ENCODE measurements around the gene ANKRD28.
"Not testable (repeated sequence)": the region's sequence is repeated elsewhere in the genome, so short reads cannot be mapped to it uniquely, and the experiment has no call there.

Gene ANKRD28

DNA sequence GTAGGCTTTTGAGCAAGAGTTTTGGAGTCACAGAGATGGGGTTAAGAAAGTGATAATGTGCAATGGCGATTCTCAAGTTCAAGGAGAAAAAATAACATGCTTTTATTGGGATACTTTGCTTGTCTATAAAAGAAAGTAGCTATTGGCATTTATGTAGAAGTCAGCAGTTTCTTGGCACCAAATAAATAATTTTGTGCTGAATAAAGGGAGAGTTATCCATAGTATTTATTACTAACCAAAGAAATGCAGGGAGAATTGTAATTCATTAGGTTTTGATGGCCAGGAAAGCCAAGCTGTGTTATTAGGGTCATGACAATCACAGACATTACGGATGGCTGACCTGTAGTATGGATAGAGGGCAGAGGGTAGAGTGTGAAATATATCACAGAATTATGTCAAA lies 163.1 kb downstream of the ANKRD28 start:
- Histone ChIP-seq H3K4me1 (ENCODE audit: control insufficient read depth, insufficient read depth, low read length) (peaks cover 18% of the 10 kb centered on the region), H3K9me3 (ENCODE audit: control insufficient read depth, low read length) (no peaks in the 10 kb centered on the region), H3K36me3 (ENCODE audit: control insufficient read depth, insufficient read depth, low read length) (no peaks in the 10 kb centered on the region), H3K27me3 (ENCODE audit: control insufficient read depth, insufficient read depth, low read length) (no peaks in the 10 kb centered on the region), H3K4me3 (ENCODE audit: low read length) (no peak overlapping the region), H3K9ac (ENCODE audit: low read length) (no peak overlapping the region)

- H3K27me3 ChIP-seq (ENCODE audit: control insufficient read depth, insufficient read depth, low read length) = no peaks in the 10 kb centered on the region
- no peaks in the 10 kb centered on the region for H3K36me3 ChIP-seq (ENCODE audit: control insufficient read depth, insufficient read depth, low read length)
- H3K9ac ChIP-seq (ENCODE audit: low read length) = no peak overlapping the region
- H3K4me1 ChIP-seq (ENCODE audit: control insufficient read depth, insufficient read depth, low read length) = peaks cover 18% of the 10 kb centered on the region
- no peaks in the 10 kb centered on the region for H3K9me3 ChIP-seq (ENCODE audit: control insufficient read depth, low read length)
- no peak overlapping the region for H3K4me3 ChIP-seq (ENCODE audit: low read length)
Observed at GRCh38 chr3:15633766-15634598, 163.8 kb downstream of the ANKRD28 start.

- Histone ChIP-seq H3K9me3 (ENCODE audit: control insufficient read depth, low read length) (no peaks in the 10 kb centered on the region), H3K9ac (ENCODE audit: low read length) (no peak overlapping the region), H3K27me3 (ENCODE audit: control insufficient read depth, insufficient read depth, low read length) (no peaks in the 10 kb centered on the region), H3K4me1 (ENCODE audit: control insufficient read depth, insufficient read depth, low read length) (peaks cover 18% of the 10 kb centered on the region), H3K36me3 (ENCODE audit: control insufficient read depth, insufficient read depth, low read length) (no peaks in the 10 kb centered on the region), H3K4me3 (ENCODE audit: low read length) (no peak overlapping the region)
Observed at GRCh38 chr3:15633159-15633558, 164.6 kb downstream of the ANKRD28 start.

DNA sequence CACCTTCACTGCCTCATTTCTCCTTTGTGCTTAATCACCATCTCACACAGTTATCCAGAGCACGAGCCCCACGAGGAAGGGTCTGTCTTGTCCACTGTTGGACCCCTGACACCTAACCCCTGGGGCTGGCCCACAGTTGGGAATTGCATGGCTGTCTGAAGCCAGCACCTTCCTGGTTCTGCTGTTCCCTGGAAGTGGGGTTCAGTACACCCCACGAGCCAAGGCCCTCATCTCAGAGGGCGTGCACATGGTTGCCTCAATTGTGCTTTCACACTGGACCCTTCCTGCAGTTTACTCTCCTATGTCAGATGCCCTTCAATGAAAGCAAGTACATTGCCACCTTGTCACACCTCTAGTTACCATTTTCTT lies 165.6 kb downstream of the ANKRD28 start:
- Histone ChIP-seq H3K9me3 (ENCODE audit: control insufficient read depth, low read length) (no peaks in the 10 kb centered on the region), H3K4me1 (ENCODE audit: control insufficient read depth, insufficient read depth, low read length) (peaks cover 18% of the 10 kb centered on the region), H3K4me3 (ENCODE audit: low read length) (no peak overlapping the region), H3K36me3 (ENCODE audit: control insufficient read depth, insufficient read depth, low read length) (no peaks in the 10 kb centered on the region), H3K27me3 (ENCODE audit: control insufficient read depth, insufficient read depth, low read length) (no peaks in the 10 kb centered on the region), H3K9ac (ENCODE audit: low read length) (no peak overlapping the region)

DNA sequence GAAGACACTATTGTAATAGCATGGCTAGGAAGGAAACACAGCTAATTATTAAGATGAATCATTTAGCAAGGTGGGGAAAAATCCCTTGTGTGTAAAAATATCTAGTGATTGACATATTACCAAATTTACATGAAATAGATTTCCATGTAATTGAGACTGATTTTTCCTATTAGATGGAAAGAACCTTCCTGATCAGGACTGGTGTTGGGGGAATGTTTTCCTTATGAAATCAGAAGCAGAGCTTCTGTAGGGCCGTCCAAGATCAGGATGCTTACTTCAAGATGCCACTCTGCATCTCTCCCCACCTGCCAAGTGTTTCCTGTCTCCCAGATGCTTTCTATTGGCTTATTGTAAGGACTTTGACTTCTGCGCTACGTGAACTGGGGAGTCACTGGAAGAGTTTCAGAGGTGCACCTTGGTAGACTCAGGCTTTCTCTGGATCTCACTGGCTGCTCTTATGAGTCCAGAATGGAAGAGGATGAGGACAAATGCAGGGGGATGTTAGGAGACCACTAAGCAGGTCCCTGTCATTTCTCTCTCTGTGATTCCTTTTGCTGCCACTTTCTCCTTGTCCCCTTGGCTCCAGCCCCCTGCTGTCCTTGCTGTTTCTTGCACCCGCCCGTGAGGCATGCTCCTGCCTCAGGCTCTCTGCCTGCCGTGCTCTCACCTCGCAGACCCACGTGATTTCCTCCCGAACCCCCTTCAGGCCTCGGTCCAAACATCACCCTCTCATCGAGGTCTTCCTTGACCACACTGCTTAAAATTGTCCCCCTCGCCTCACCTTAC lies 166.2 kb downstream of the ANKRD28 start:
- H3K9ac ChIP-seq (ENCODE audit: low read length) = no peak overlapping the region
- H3K4me3 ChIP-seq (ENCODE audit: low read length) = no peak overlapping the region
- no peaks in the 10 kb centered on the region for H3K36me3 ChIP-seq (ENCODE audit: control insufficient read depth, insufficient read depth, low read length)
- no peaks in the 10 kb centered on the region for H3K9me3 ChIP-seq (ENCODE audit: control insufficient read depth, low read length)
- peaks cover 18% of the 10 kb centered on the region for H3K4me1 ChIP-seq (ENCODE audit: control insufficient read depth, insufficient read depth, low read length)
- no peaks in the 10 kb centered on the region for H3K27me3 ChIP-seq (ENCODE audit: control insufficient read depth, insufficient read depth, low read length)

DNA sequence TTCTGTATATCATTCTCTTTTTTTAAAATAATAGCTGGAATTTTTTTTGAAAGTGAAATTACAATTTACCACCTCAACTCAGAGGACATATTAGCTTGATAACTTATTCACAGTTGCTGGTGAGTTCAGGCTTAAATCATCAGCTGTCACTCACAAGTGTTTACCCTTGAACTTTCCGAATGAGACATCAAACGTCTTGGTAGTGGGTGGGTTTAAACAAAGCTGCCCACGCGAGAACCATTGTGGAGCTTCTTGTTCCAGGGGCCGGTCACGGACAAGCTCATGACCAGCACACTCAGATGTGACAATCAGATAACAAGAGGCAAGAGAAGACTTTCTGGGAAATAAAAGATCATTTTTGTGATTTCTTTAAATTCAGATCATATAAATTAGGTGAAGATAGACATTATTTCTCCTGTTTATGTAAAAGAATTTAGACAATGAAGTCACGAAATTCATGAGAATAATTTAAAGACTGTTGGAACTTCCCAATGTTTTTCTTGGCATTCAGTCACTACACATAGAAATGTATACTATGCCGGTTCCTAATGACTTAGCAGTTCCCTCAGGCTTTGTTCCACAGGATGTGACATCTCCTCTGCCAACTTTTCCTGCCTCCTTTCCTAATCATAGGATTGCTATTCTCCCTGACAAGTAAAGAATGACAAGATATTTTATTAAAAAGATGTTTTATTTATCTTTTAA lies 167.0 kb downstream of the ANKRD28 start:
- Histone ChIP-seq H3K4me3 (ENCODE audit: low read length) (no peak overlapping the region), H3K36me3 (ENCODE audit: control insufficient read depth, insufficient read depth, low read length) (no peaks in the 10 kb centered on the region), H3K4me1 (ENCODE audit: control insufficient read depth, insufficient read depth, low read length) (peaks cover 18% of the 10 kb centered on the region), H3K9ac (ENCODE audit: low read length) (no peak overlapping the region), H3K27me3 (ENCODE audit: control insufficient read depth, insufficient read depth, low read length) (no peaks in the 10 kb centered on the region), H3K9me3 (ENCODE audit: control insufficient read depth, low read length) (no peaks in the 10 kb centered on the region)

DNA sequence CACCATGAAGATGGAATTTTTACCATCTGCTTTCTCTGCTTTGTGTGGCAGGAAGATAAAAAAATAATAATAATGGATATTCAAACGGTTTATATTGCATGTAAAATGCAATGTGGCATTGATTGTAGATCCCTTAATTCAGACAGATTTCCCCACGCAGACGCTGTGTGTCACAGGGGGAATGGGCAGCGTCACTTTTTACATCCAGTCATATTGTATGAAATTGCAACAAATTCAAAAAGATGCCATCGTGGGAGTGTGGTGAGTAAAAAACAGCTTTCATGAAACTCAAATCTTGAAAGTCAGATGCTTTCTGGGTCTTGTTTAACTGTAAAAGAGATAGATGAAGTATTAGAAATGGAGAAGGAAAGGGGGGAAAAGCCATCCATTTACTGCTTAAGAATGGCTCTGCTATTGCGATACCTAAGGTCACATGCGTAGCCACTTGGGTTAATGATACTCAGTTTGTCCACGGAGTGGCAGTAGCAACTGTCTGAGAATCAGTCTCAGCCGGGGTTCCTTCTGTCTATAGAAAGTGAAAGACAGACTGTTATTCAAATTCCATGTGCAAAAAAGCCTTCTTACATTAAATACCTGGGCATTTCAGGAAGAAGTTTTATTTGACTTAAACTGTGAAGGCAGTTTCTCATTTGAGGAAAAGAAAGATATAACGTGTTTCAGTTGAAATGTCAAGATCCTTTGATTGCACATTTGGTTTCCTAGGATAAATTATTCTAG lies 167.8 kb downstream of the ANKRD28 start:
- H3K9me3 ChIP-seq (ENCODE audit: control insufficient read depth, low read length) = no peaks in the 10 kb centered on the region
- H3K27me3 ChIP-seq (ENCODE audit: control insufficient read depth, insufficient read depth, low read length) = no peaks in the 10 kb centered on the region
- H3K36me3 ChIP-seq (ENCODE audit: control insufficient read depth, insufficient read depth, low read length) = no peaks in the 10 kb centered on the region
- H3K9ac ChIP-seq (ENCODE audit: low read length) = no peak overlapping the region
- no peak overlapping the region for H3K4me3 ChIP-seq (ENCODE audit: low read length)
- H3K4me1 ChIP-seq (ENCODE audit: control insufficient read depth, insufficient read depth, low read length) = peaks cover 18% of the 10 kb centered on the region

- Histone ChIP-seq H3K4me1 (ENCODE audit: control insufficient read depth, insufficient read depth, low read length) (peaks cover 19% of the 10 kb centered on the region), H3K27me3 (ENCODE audit: control insufficient read depth, insufficient read depth, low read length) (no peaks in the 10 kb centered on the region)
Observed at GRCh38 chr3:15628967-15629366, 168.8 kb downstream of the ANKRD28 start.

GRCh38 chr3:15623535-15624440 lies 174.0 kb downstream of the ANKRD28 start:
- Histone ChIP-seq H3K9ac (ENCODE audit: low read length) (no peak overlapping the region), H3K9me3 (ENCODE audit: control insufficient read depth, low read length) (no peaks in the 10 kb centered on the region), H3K36me3 (ENCODE audit: control insufficient read depth, insufficient read depth, low read length) (no peaks in the 10 kb centered on the region), H3K4me1 (ENCODE audit: control insufficient read depth, insufficient read depth, low read length) (peaks cover 5% of the 10 kb centered on the region), H3K4me3 (ENCODE audit: low read length) (no peak overlapping the region), H3K27me3 (ENCODE audit: control insufficient read depth, insufficient read depth, low read length) (no peaks in the 10 kb centered on the region)

More at GRCh38 chr3:15628967-15629366, 168.8 kb downstream of the ANKRD28 start:
- Histone ChIP-seq H3K4me3 (ENCODE audit: low read length) (no peak overlapping the region), H3K36me3 (ENCODE audit: control insufficient read depth, insufficient read depth, low read length) (no peaks in the 10 kb centered on the region), H3K9ac (ENCODE audit: low read length) (no peak overlapping the region), H3K9me3 (ENCODE audit: control insufficient read depth, low read length) (no peaks in the 10 kb centered on the region)

- not testable (repeated sequence) for H3K27me3 ChIP-seq (ENCODE audit: control insufficient read depth, insufficient read depth, low read length); H3K9ac ChIP-seq (ENCODE audit: low read length); H3K9me3 ChIP-seq (ENCODE audit: control insufficient read depth, low read length)
Observed at GRCh38 chr3:15619659-15620464, 177.9 kb downstream of the ANKRD28 start.

More at GRCh38 chr3:15619659-15620464, 177.9 kb downstream of the ANKRD28 start:
- H3K4me1 ChIP-seq (ENCODE audit: control insufficient read depth, insufficient read depth, low read length); H3K4me3 ChIP-seq (ENCODE audit: low read length); H3K36me3 ChIP-seq (ENCODE audit: control insufficient read depth, insufficient read depth, low read length): not testable (repeated sequence)
